ENCODE data around the gene TLE4.

TLE4 gene

GRCh38 chr9:79572032-79572607, 355 bp downstream of the TLE4 start:
- no peak for DNase-seq (ENCODE audit: low spot score)

- peak; percentile 62 for DNase-seq (ENCODE audit: low spot score)
Observed at GRCh38 chr9:79572608-79573411, 1.0 kb downstream of the TLE4 start.

DNA sequence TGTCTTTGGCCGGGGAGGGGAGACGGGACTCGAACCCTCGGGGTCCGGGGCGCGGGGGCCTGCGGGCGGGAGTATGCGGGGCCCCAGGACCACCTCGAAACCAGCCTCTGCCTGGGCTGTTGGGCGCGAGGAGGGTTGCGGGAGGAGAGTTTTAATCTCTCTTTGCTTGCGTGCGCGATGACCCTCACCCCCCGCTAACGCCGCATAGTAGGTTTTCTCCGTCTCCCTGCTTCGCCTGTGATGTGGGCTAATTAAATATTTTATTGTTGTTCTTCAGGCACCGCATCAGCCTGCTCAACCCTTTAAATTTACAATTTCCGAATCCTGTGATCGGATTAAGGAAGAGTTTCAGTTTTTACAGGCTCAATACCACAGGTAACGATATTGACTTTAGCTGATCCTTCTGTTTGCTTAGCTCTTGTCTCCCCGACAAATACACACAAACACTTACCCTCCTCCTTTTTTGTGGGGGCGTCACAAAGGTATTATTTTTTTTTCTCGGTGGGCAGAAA, 1.7 kb downstream of the TLE4 start:
- no peak for DNase-seq (ENCODE audit: low spot score)

GRCh38 chr9:79574136-79574535, 2.4 kb downstream of the TLE4 start:
- no peak for DNase-seq (ENCODE audit: low spot score)

- no peak for DNase-seq (ENCODE audit: low spot score)
Observed at GRCh38 chr9:79574781-79575180, 3.0 kb downstream of the TLE4 start.

GRCh38 chr9:79575547-79575946, 3.8 kb downstream of the TLE4 start:
- DNase-seq (ENCODE audit: low spot score) = no peak

- DNase-seq (ENCODE audit: low spot score) = no peak
Observed at GRCh38 chr9:79577969-79578723, 6.4 kb downstream of the TLE4 start.

- no peak for DNase-seq (ENCODE audit: low spot score)
Observed at GRCh38 chr9:79578891-79579290, 7.1 kb downstream of the TLE4 start.

- DNase-seq (ENCODE audit: low spot score) = no peak
Observed at GRCh38 chr9:79579624-79580023, 7.9 kb downstream of the TLE4 start.

- no peak for DNase-seq (ENCODE audit: low spot score)
Observed at GRCh38 chr9:79580055-79580454, 8.3 kb downstream of the TLE4 start.

- DNase-seq (ENCODE audit: low spot score) = no peak
Observed at GRCh38 chr9:79581388-79581787, 9.6 kb downstream of the TLE4 start.

GRCh38 chr9:79581794-79582193, 10.0 kb downstream of the TLE4 start:
- DNase-seq (ENCODE audit: low spot score) = no peak

DNA sequence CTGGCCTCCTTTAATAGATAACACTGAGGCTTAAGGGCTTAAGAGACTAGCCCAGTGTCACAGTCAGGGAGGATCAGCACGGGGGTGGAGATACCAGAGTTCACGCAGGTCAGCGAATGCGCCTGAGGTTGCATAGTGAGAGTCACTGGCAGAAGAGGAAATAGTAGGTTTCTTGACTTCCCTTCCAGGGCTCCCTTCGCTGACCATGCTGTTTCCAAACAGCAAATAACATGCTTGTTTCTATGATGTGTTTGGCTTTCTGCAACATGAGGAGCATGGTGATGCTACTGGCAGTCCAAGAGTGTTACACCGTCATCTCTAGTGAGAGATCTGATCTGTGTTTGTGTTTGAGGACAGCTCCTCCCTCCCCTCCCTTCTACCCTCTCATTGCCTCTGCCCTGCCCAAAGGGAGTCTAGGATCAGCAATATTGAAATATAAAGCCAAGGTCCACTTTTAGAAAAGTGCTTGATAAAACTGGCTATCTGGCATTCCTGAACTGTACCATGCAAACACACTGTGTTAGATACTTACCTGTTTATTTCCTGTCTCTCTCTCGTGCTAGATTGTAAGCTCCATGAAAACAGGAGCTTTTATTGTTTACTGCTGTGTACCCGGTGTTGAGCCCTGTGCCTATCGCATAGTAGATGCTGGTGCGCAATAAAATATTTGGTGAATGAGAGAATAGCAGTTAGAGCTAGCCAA, 12.3 kb downstream of the TLE4 start:
- no peak for DNase-seq (ENCODE audit: low spot score)

DNA sequence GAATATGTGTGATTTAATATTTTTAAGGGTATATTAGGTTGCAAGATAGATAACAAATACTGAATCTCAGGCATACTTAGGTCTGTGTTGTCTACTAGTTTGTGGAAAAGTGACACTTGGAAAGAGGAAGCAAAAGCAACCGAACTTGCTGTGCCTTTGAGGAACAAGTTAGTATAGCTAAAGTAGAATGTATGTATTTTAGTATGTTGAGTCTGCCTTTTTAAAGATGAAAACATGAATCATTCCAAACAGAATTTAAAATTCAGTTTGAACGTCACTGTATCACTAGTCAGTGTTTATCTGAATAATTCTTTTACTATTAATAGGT, 12.9 kb downstream of the TLE4 start:
- DNase-seq (ENCODE audit: low spot score) = no peak

- no peak for DNase-seq (ENCODE audit: low spot score)
Observed at GRCh38 chr9:79588488-79589223, 16.9 kb downstream of the TLE4 start.

- no peak for DNase-seq (ENCODE audit: low spot score)
Observed at GRCh38 chr9:79591458-79591857, 19.7 kb downstream of the TLE4 start.

- no peak for DNase-seq (ENCODE audit: low spot score)
Observed at GRCh38 chr9:79592726-79593493, 21.1 kb downstream of the TLE4 start.

DNA sequence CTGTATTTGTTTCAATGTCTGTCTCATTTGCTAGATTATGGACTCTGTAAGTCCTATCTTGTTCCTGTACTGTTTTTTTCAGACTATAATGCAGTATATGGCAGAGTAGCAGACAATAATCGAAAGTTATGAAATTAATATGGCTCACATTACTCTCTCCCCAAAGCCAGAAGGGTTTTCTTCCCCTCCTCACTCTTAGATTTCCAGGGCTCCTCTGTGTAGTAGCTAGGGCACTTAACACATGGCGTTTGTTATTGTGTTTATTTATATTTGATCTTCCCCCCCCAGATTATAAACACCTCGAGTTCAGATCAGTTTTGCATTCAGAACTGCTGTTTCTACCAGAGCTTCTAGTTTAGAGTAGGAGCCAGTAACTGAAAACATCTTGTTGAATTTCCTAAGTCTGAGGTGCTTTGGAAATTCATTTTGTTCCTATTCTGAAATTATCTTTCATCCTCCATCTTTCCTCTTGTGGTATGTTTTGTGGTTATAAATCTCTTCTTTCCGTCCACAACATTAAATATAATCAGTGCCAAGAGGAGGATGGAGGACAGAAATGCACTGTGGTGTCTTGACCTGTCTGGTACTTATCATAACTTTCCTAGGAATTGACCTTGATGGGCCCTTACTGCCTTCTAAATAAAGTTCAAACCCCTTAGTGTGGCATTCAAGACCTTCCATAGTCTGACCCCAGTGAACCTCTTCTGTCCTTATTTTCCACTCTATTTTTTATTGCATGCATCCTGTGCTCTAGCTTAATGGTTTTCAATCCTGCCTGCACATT, 27.0 kb downstream of the TLE4 start:
- no peak for DNase-seq (ENCODE audit: low spot score)

- DNase-seq (ENCODE audit: low spot score) = no peak
Observed at GRCh38 chr9:79600466-79600865, 28.7 kb downstream of the TLE4 start.
